MCF 10A (cell line): ENCODE results near the gene PSMD14. TPM values are rescaled to one million over a fixed set of nuclear protein-coding genes. Genes with fewer than 3 reads are reported as not detected.

Experiments
- BruUV-seq: library from RNA; stranded (reverse); fragments of 400-500 nt; replicated peaks from 2 replicates; lab custom pipeline; 2021; lab: Mats Ljungman, UMichigan
- CTCF ChIA-PET: fragments of 300-600 bp; sonication (Branson Sonifier 250); formaldehyde crosslinking; extraction: SDS; loops from one replicate; lab custom pipeline; 2021; ENCODE audit warnings: antibody characterized with exemption, inconsistent platforms; lab: Yijun Ruan, JAX
- POLR2A ChIA-PET: fragments of 300-600, 350-650 bp; sonication (Branson Sonifier 250); formaldehyde crosslinking; extraction: SDS; loops from one replicate; lab custom pipeline; 2020; ENCODE audit warnings: antibody characterized with exemption, inconsistent platforms; lab: Yijun Ruan, JAX
- DNase-seq: peaks from one replicate; pipeline ENCODE4 v3.0.0-alpha.2; 2018; ENCODE audit not compliant: unreplicated experiment
- H3K27ac Mint-ChIP-seq: one replicate; pipeline ENCODE4 v1.8.0; 2022; ENCODE audit warnings: mild to moderate bottlenecking, low read depth, mixed read lengths; ENCODE audit not compliant: unreplicated experiment
- H3K27me3 Mint-ChIP-seq: one replicate; pipeline ENCODE4 v1.8.0; 2022; ENCODE audit warnings: mixed read lengths; ENCODE audit not compliant: insufficient read depth, unreplicated experiment
- H3K36me3 Mint-ChIP-seq: one replicate; pipeline ENCODE4 v1.8.0; 2022; ENCODE audit warnings: mild to moderate bottlenecking, moderate library complexity, mixed read lengths; ENCODE audit not compliant: insufficient read depth, unreplicated experiment
- H3K4me1 Mint-ChIP-seq: one replicate; pipeline ENCODE4 v1.8.0; 2022; ENCODE audit warnings: mixed read lengths; ENCODE audit not compliant: insufficient read depth, unreplicated experiment
- H3K4me3 Mint-ChIP-seq: one replicate; pipeline ENCODE4 v1.8.0; 2022; ENCODE audit warnings: mild to moderate bottlenecking, moderate library complexity, mixed read lengths; ENCODE audit not compliant: unreplicated experiment
- H3K9me3 Mint-ChIP-seq: one replicate; pipeline ENCODE4 v1.8.0; 2022; ENCODE audit warnings: mixed read lengths; ENCODE audit not compliant: unreplicated experiment
- CTCF ChIP-seq: fragments of 200-600 bp; IDR thresholded peaks from one replicate; pipeline ENCODE4 v1.8.0; 2022; ENCODE audit warnings: antibody characterized with exemption, mild to moderate bottlenecking; ENCODE audit not compliant: unreplicated experiment
- intact Hi-C: fragments of 100-400 bp; cut with micrococcal nuclease; formaldehyde crosslinking; loops from 2 replicates; pipeline ENCODE4 v1.14.1; 2022
- total RNA-seq: library from RNA; stranded (reverse); gene quantifications from 2 replicates; pipeline ENCODE4 v1.2.3, GENCODE V29; 2022

Gene PSMD14
- total RNA-seq, 1 experiment from 2014 or later = 130 TPM

GRCh38 chr2:161351678-161352077 is 43.5 kb downstream of the PSMD14 start:
- DNase-seq = no peak
- H3K9me3 Mint-ChIP-seq = no peaks in the 10 kb centered on the region
- H3K4me3 Mint-ChIP-seq = no peak overlapping the region
- intact Hi-C loops = no loop called here
- no peaks in the 10 kb centered on the region for H3K36me3 Mint-ChIP-seq
- TF ChIP-seq CTCF = no peak
- no TSS peak for BruUV-seq
- ChIA-PET POLR2A (interaction anchor here (1.1 to 1.3 kb wide), 2 partner anchors 12 to 16 kb away, joined by 3 read pairs; no protein-coding TSS in a partner anchor), CTCF (no interaction called here)
- peaks cover 20% of the 10 kb centered on the region for H3K4me1 Mint-ChIP-seq
- peak overlapping the region; percentile 43 for H3K27ac Mint-ChIP-seq
- H3K27me3 Mint-ChIP-seq = no peaks in the 10 kb centered on the region

GRCh38 chr2:161352719-161353118 is 44.5 kb downstream of the PSMD14 start:
- Mint-ChIP-seq H3K27ac (peak overlapping the region; percentile 68), H3K4me1 (peaks cover 15% of the 10 kb centered on the region), H3K36me3 (no peaks in the 10 kb centered on the region), H3K27me3 (no peaks in the 10 kb centered on the region), H3K4me3 (no peak overlapping the region), H3K9me3 (no peaks in the 10 kb centered on the region)
- intact Hi-C loops = no loop called here
- BruUV-seq = no TSS peak
- no peak for TF ChIP-seq CTCF
- ChIA-PET CTCF (no interaction called here), POLR2A (interaction anchor here (0.6 to 1.0 kb wide), 3 partner anchors 10 to 55 kb away, joined by 3 to 4 read pairs (median 3); partner anchors contain the start of gene PSMD14)
- no peak for DNase-seq

- no peak for DNase-seq
- no peaks in the 10 kb centered on the region for H3K36me3 Mint-ChIP-seq
- ChIA-PET POLR2A (interaction anchor here (1.0 kb wide), 1 partner anchor 9 kb away, joined by 3 read pairs; no protein-coding TSS in a partner anchor), CTCF (no interaction called here)
- no peak overlapping the region for H3K27ac Mint-ChIP-seq
- TF ChIP-seq CTCF = no peak
- H3K4me1 Mint-ChIP-seq = peaks cover 15% of the 10 kb centered on the region
- no peak overlapping the region for H3K4me3 Mint-ChIP-seq
- intact Hi-C loops = no loop called here
- no TSS peak for BruUV-seq
- no peaks in the 10 kb centered on the region for H3K27me3 Mint-ChIP-seq
- no peaks in the 10 kb centered on the region for H3K9me3 Mint-ChIP-seq
These were observed 45.3 kb downstream of the PSMD14 start for GRCh38 chr2:161353543-161353942.

GRCh38 chr2:161354106-161354505 is 45.9 kb downstream of the PSMD14 start:
- ChIA-PET CTCF (no interaction called here), POLR2A (no interaction called here)
- no TSS peak for BruUV-seq
- intact Hi-C loops = no loop called here
- Mint-ChIP-seq H3K36me3 (no peaks in the 10 kb centered on the region), H3K27me3 (no peaks in the 10 kb centered on the region), H3K4me1 (peaks cover 12% of the 10 kb centered on the region), H3K4me3 (no peak overlapping the region), H3K27ac (no peak overlapping the region), H3K9me3 (no peaks in the 10 kb centered on the region)
- TF ChIP-seq CTCF = no peak
- DNase-seq = no peak
